Measurements from ENCODE around the gene ANAPC10.
A peak's percentile ranks its signal among the peaks of the same experiment; 100 is the strongest.

The ANAPC10 gene

GRCh38 chr4:145044341-145044740 lies 53.7 kb downstream of the ANAPC10 start:
- H3K36me3 ChIP-seq = no peaks in the 10 kb centered on the region
- H3K4me1 ChIP-seq (ENCODE audit: control insufficient read depth in 1 of 2, insufficient read depth in 1 of 2, low read depth in 1 of 2, low read length in 1 of 2) = no peaks in the 10 kb centered on the region
- H3K27ac ChIP-seq = no peak overlapping the region
- no peak overlapping the region for H3K4me3 ChIP-seq (ENCODE audit: low read depth in 1 of 2, low read length in 1 of 2)
- no peaks in the 10 kb centered on the region for H3K27me3 ChIP-seq
- no peak for TF ChIP-seq CTCF (IDR thresholded peaks at IDR 0.05)
- H3K9me3 ChIP-seq = no peaks in the 10 kb centered on the region

DNA sequence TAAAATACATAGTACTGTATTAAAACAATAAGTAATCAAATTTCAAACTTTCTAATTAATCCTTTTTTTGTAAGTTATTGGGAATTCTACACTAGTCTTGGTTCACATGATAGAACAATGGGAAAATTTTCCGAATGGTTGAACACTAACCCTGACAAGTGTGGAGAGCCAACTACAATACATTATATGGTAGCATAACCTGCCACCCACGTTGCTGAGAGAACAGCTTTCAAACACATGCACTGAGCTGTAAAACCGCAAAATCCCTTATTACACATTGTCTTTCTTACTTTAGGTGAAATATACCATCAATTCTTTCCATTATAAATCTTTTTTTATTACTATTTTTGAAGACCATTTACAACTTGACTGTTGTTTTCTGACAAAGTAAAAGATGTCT lies 54.7 kb downstream of the ANAPC10 start:
- Histone ChIP-seq H3K4me1 (ENCODE audit: control insufficient read depth in 1 of 2, insufficient read depth in 1 of 2, low read depth in 1 of 2, low read length in 1 of 2) (no peaks in the 10 kb centered on the region), H3K36me3 (no peaks in the 10 kb centered on the region), H3K9me3 (no peaks in the 10 kb centered on the region), H3K27ac (no peak overlapping the region), H3K4me3 (ENCODE audit: low read depth in 1 of 2, low read length in 1 of 2) (no peak overlapping the region), H3K27me3 (no peaks in the 10 kb centered on the region)
- TF ChIP-seq CTCF (IDR thresholded peaks at IDR 0.05) = no peak

- no peaks in the 10 kb centered on the region for H3K27me3 ChIP-seq
- H3K9me3 ChIP-seq = no peaks in the 10 kb centered on the region
- no peak overlapping the region for H3K27ac ChIP-seq
- H3K4me3 ChIP-seq (ENCODE audit: low read depth in 1 of 2, low read length in 1 of 2) = no peak overlapping the region
- no peaks in the 10 kb centered on the region for H3K4me1 ChIP-seq (ENCODE audit: control insufficient read depth in 1 of 2, insufficient read depth in 1 of 2, low read depth in 1 of 2, low read length in 1 of 2)
- H3K36me3 ChIP-seq = no peaks in the 10 kb centered on the region
- no peak for TF ChIP-seq CTCF (IDR thresholded peaks at IDR 0.05)
Observed at GRCh38 chr4:145042601-145043285, 55.3 kb downstream of the ANAPC10 start.

DNA sequence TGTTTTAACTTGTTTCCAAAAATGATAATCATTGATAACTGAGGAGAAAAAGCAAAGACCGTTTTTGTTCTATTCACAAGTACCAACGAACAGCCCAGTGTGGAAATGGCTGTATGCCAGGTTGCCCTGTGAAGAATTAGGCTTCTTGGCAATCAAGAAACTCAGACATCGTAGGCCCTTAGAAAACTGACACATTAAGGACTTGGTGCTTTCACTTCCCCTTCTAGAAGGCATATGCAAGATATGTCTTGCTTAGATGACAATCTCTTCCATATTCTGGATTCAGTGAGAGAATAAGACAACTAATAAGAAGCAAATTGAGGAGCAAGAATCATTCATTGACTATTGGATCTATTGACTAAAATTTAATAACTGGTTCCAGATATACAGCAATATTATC lies 56.6 kb downstream of the ANAPC10 start:
- Histone ChIP-seq H3K4me1 (ENCODE audit: control insufficient read depth in 1 of 2, insufficient read depth in 1 of 2, low read depth in 1 of 2, low read length in 1 of 2) (peaks cover 4 to 8% of the 10 kb centered on the region in 2 experiments), H3K27me3 (no peaks in the 10 kb centered on the region), H3K36me3 (no peaks in the 10 kb centered on the region), H3K4me3 (ENCODE audit: low read depth in 1 of 2, low read length in 1 of 2) (no peak overlapping the region), H3K9me3 (no peaks in the 10 kb centered on the region), H3K27ac (no peak overlapping the region)
- no peak for TF ChIP-seq CTCF (IDR thresholded peaks at IDR 0.05)

- Histone ChIP-seq H3K27ac (peak overlapping the region; percentile 55), H3K9me3 (no peaks in the 10 kb centered on the region), H3K4me1 (ENCODE audit: control insufficient read depth in 1 of 2, insufficient read depth in 1 of 2, low read depth in 1 of 2, low read length in 1 of 2) (peaks cover 32 to 40% of the 10 kb centered on the region in 2 experiments), H3K27me3 (no peaks in the 10 kb centered on the region), H3K36me3 (peaks cover 9% of the 10 kb centered on the region), H3K4me3 (ENCODE audit: low read depth in 1 of 2, low read length in 1 of 2) (no peak overlapping the region)
- TF ChIP-seq CTCF (IDR thresholded peaks at IDR 0.05) = no peak
Observed at GRCh38 chr4:145035494-145036136, 62.4 kb downstream of the ANAPC10 start.
